Left hindlimb (tissue), 1 donor: ENCODE data around the gene SH3RF3.
"Not testable (repeated sequence)": the region's sequence is repeated elsewhere in the genome, so short reads cannot be mapped to it uniquely, and the experiment has no call there.

Experiments used
- DNase-seq: peaks from one replicate; pipeline ENCODE4 v3.0.0-alpha.2; 2018

The SH3RF3 gene

DNA sequence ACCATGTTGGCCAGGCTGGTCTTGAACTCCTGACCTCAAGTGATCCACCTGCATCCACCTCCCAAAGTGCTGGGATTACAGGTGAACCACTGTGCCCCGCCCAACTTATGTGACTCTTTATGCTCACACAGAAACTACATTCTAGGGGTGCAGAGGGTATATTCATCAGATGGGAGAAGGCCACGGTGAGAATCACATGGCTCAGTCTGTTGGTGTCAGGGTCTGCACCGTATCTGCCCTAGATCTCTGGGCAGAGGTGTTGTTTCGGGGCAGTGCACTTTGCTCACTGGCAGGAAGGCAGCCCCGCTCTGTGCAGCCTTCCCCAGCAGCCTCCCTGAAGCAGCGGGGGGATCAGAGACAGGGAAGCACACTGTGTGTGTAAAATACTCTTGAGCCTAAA lies 76.4 kb downstream of the SH3RF3 start:
- DNase-seq = no peak

DNA sequence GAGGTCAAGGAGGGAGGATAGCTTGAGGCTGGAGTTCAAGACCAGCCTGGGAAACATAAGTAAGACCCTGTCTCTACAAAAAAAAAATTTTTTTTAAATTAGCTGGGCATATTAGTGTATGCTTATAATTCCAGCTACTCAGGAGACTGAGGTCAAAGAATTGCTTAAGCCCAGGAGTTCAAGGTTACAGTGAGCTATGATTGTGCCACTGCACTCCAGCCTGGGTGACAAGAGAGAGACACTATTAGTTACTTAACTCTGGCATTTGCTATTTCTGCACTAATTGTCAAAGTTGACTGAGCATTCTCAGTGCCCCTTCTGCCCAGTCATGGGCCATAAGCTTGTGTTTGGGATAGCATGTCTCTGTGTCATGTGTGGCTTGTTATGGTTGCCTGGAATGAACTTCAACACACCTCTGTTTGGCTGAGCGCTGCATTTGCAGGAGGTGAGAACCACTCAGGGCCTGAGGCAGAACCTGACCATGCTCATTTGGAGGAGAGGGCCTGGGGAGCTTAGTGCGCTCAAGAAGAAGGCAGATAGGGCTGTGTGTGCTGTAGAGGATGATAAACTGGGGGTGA lies 77.7 kb downstream of the SH3RF3 start:
- DNase-seq = no peak

DNA sequence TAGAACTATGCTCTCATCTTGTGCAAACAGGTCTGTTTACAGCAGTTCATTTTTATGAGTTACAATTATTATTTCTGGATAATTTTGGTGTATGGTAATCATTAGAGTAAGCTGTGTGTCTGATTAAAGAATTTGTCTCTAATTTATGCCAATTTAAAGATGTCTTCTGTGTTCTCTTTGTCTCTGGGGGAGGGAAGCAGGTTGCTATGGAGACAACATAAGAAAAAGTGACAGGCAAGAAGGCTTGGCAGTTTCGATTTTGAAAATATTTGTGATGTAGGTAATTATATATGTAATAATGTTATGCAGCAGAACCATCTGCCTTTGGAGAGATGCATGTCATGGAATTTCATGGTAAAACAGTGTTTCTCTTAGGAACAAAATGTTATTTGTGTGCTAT lies 78.2 kb downstream of the SH3RF3 start:
- DNase-seq = no peak

DNA sequence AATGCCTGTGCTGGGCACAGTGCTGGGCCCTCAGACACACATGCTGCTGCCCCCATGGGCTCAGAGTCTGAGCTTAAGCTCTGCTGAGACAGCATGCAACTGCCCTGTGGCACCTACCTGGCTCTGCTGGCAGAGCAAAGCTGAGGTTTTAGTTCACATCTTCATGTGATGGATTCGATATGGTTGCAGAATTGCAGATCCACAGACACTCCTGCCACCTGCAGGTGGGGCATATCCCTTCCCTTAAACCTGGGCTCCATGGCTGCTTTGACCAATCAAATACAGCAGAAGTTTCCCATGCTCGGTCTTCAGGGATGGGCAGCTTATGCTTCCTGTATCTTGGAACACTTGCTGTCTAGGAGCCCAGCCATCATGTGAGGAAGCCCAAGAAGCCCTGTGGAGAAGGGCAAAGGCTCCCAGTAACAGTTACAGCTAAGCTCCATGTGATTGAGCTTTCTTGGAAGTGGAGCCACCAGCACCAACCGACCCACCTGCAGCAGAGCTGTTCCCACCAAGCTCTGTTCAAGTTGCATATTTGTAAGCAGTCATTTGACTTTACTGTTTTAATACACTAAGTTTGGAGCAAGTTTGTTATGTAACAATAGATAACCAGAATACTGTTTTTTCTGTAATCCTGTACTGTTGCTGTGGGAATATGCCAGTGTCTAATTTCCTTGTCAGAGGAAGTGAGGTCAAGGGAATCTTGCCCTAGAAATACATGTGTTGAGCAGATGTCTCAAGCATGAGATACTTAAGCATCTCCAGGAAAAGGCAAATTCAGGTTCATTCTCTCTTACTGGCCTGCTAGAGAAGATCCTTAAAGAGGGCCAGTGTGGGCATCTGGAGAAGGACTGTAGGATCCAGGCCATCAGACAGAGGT lies 79.3 kb downstream of the SH3RF3 start:
- no peak for DNase-seq

DNA sequence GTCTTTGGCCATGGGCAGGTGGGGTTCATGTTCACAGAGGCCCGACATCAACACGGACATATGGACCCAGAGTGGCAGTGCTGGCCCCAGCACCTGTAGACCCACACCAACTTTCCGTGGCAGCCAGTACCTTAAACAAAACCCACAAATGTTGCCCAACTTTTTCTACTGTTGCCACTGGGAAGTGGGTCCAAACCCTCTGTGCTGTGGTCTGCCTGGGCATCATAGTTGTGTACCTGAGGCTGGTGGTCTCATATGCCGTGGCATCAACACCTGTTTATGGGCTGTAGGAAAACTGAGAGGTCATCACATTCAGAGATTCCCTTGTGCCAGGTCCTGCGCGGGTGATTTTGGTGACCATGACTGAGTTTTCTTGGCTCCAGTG lies 79.9 kb downstream of the SH3RF3 start:
- DNase-seq = no peak

DNA sequence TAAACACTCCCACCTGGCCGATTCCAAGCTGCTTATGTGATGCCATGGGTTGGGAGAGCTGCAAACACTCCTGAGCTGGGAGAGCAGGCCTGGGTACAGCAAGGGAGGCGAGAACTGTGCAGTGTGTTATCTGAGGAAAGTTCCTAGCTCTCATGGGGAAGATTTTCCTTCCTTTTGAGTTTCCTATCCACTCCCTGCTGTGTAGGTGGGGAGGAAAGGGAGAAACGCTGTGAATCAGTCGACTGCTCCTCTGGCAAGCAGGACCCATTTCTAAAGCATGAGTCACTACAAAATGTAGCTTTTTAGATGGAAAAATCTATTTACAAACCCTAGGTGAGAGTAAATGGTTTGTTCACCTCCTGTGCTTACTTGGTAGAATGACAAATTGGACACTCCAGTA lies 80.4 kb downstream of the SH3RF3 start:
- DNase-seq = no peak

DNA sequence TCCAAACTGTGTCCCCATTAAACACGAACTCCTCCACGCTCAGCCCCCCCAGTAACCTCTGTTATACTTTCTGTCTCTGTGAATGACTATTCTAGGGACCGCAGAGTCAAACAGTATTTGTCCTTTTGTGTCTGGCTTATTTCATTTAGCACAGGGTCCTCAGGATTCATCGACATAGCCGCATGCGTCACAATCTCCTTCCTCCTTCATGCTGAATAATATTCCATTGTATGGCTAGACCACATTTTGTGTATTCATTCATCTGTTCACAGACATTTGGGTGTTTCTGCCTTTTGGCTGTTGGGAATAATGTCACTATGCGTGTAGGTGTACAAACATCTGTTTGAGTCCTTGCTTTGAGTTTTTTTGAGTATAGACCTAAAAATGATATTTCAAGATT lies 80.9 kb downstream of the SH3RF3 start:
- no peak for DNase-seq

DNA sequence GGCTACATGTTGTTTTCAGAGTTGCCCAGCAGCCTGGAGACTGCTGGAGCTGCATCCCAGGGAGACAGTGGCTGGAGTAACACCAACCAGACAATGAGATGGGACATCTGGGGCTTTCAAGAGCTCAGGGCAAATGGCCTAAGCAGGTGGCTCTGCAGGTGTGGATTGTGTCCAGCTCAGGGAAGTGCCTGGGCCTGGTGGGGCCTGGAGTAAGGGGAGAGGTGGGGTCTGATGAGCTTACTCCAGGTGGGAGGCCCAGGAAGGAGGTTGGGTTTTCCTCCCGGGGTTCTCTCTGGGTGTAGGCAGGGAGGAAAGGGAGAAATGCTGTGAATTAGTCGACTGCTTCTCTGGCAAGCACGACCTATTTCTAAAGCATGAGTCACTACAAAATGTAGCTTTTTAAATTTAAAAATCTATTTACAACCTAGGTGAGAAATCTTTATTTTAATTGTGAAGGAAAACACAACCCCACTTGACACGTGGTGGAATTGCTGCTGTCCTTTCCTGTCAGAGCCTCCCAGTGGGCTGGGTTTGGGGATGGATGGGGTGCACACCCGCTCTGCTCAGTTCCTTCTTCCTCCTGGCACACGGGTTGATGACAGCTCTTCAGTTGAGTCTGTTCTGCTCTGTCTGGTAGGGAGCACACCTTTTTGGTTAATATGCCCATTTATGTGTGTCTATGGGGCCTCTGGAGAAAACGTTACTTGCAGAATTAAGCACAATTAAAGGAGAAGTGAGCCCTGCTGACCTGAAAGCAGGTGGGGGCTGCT lies 81.6 kb downstream of the SH3RF3 start:
- no peak for DNase-seq

DNA sequence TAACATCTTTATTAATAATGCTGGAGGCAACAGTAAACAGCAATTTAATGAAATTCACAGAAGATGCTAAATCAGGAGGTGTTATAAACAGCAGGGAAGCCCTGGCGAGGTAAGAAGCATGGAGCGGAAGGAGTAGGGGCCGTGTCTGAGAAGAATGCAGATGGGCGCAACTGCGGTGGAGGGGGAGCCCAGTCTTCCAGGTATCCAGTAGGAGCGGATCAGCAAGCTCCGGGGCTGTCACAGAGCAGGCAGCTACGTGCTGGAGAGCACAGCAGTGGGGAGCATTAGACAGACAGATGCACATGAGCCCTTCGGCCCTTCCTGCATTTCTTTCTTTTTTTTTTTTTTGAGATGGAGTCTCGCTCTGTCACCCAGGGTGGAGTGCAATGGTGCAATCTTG lies 82.3 kb downstream of the SH3RF3 start:
- DNase-seq = no peak

DNA sequence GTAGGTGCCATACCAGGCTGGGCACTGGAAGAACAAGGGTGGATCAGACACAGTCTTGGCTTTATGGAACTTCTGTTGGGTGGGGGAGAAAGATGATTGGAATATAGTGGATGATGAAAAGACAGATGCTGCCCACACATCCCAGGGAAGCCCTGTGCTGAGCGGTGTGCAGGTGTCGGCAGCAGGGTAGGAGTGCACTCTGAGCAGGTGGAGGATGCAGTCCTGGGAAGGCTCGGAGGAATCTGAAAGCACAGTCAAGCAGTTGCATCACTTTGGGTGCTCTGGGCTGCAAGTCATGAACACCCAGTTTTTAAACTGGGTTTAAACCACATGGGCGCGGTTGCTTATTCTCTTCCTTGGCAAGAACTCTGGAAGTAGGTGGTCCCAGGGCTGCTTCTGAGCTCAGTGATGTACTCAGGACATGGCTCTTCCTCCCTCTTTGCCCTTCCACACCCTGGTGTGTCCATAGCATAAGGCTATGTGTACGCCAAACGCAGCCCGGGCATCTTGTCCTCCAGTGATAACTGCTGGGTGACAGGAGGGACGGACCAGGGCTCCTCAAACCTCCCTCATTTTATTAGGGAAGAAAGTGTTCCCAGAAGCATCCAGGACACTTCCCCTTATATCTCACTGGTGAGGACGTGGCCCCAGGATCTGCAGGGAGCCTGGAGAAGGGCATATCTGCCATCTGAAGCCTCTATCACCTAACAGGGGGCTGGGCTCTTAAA lies 84.0 kb downstream of the SH3RF3 start:
- no peak for DNase-seq

DNA sequence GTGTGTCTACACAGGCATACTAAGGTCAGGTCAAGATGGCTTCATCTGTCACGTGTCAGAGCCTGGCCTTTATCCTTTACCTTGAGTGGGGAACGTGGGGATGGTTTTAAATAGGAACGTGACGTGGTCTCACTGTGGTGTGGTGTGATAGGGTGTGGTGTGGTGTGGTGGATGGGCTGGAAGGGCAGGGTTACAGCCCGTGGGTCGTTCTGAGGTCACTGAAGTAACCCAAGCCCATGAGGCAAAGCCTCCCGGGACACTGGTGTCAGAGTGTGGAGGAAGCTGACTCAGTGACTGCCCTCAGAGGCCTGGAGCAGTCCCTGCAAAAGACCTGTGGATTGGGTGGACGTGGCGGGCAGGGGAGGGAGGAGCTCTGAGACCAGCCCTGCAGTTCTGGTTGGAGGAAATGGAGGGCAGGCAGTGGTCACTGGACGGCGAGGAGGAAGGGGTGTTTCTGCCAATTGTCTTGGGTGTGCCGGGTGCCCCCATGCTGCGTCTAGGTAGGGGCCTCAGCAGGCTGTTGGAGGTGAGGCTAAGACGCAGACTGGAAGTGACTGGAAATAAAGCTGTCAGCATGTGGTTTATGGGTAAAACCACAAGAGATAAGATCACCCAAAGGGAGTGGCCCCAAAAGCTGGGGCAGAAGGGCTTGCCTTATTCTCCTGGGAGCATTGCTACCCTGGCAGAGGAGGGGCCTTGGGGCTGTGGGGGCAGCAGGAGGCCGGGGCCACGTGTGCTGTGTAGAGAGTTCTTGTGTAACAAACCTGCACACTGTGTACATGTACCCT lies 84.8 kb downstream of the SH3RF3 start:
- DNase-seq = no peak

DNA sequence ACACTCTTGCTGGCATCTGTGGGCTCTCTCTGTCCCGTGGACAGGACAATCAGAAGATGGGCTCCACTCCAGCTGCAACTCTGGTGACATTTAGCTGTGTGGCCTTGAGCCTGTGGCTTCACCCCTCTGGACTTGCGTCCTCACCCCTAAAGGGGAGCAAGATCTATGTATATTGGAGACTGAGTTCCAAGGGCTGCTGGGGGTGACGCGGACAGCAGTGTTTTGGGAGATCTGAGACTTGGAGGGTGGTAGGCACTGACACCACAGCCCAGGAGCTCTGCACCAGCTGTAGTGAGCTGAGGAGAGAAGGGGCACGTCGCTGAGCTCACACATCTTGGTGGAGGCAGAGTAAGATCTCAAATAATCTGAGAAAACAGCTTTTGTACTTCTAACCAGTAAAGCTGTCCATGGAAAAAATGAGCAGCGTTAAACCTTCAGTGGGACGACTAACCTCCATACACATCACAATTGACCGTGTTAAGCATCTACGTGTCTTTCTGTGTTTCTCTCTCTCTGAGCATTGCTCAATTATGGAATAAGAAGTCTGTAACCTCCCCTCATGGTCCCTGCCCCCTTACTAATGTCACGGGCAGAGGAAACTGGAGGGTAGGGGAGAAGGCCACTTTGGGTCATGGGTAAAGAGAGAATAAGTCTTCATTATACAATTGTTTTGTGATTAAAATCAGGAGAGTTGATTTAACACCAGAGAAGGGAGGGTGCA lies 85.8 kb downstream of the SH3RF3 start:
- DNase-seq = no peak

DNA sequence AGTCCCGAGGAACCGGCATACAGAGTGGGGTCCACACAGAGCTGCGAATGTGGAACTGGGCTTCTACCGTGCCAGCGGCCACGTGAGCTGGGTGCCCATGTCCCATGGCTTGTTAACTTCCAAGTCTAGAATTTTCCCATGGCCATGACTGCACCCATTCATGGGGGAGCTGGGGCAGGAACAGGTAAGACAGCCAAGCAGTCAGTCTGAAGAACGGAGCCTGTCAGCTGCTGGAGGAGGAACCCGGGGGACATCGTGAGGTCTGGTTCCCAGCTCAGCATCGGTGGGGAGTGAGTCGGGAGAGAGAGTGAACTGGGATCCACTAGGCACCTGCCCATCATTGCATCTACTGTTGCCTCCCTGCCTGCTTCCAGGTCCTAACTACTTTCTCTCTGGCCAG lies 86.9 kb downstream of the SH3RF3 start:
- DNase-seq = no peak

DNA sequence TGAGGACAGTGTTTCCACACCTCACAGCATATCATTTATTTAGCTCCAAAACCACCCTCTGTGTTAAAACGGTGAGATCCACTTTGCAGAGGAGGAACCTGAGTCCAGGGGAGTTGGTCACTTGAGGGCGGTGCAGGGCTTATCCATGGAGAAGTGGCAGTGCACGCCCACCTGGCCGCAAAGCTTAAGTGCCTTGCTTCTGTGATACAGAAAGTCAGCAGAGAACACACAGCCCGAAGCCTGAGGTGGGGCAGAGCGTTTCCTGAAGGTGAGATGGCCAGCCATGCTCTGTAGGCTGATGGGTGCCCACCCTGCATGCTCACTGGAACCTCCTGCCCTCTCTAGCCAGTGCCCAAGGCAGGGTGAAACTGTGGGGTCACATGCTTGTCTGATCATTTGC lies 87.3 kb downstream of the SH3RF3 start:
- no peak for DNase-seq

DNA sequence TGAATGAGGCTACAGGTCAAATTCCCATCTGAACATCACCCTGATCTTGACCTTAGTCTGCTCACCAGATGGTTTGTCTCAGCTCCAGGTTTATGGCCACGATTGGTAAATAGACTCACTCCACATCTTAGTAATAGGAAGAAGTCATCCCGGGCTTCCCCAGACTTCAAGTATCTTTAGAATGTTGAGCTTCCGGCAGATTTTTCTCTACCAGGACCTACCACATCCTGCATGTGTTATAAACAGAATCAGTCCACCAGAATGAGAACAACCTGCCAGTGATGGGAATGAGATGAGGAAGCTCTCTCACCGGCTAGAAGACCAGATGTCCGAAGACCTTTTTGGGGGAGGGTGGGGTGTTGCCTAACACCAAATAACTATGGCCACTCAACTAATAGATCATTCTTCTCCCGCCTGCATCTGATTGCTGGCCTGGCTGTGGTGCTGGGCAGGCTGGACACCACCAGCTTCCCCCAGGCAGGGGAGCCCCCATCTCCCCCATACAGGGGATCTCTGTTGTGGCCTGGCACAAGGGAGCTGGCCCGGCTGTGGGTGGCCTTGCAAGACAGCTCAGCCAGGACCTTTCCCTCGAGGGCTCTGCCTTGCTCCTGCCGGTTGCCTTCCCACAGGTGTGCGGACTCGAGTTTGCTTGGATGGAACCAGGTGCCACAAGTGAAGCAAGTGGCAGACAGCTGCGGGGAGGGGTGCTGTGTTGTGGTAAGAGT lies 88.5 kb downstream of the SH3RF3 start:
- no peak for DNase-seq

DNA sequence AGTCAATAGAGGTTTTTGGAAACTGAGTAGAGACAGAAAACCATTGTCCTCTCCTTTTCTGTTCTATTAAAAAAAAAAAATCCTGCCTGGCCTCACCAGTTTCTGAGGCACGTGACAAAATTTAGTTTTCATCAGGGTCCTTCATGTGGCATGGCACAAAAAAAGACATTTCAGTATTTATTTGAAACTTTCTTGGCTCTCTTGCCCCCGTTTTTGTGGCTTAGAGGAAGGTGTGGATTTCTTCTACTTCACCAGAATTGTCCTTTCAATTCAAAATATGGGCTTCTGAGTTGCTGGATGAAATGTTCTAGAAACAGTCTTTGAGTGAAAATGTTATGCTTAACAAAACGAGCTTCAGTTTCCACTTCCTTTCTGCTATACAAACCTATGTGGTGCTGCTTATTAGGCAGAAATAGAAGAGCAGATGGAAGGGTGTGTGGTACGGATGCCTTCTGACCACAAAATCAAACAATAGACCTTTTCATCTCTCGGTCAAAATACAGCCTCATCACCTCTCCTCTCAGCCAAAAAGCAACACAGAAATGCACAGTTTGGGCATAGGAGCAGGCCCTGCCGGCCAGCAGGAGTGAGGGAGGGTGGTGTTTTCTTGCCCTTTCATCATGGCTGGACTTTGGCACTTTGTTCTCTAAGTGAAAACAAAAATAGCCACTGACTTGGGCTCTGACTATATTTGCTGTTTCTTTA lies 89.2 kb downstream of the SH3RF3 start:
- DNase-seq = no peak

DNA sequence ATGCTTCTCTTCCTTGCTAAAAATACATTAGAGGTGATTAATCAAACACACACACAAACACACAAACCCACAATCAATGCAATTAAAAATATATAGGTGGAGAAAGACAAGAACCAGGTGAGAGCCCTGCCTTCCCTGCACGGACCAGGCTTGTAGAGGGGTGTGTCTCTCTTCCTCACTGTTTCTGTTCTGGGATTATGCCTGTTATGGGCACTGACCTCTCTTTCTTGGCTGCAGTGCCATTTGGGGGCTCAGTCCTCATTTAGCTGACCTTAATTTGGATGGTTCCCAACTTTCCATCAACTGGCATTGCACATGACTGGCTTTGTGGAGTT lies 89.8 kb downstream of the SH3RF3 start:
- DNase-seq = no peak

DNA sequence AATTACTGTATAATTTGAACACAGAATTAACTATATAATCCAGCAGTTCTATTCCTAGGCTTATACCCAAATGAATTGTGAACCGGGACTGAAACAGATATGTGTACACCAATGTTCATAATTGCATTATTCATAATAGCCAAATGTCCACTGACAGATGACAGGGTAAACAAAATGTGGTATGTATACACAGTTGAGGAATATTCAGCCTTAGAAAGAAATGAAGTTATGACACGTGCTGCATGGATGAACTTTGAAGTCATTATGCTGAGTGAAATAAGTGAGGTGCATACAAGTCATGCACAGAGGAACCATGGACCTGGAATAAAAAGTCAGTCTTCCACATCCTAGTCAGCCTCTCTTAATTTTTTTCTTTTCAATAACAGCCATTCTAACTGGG lies 91.9 kb downstream of the SH3RF3 start:
- no peak for DNase-seq

DNA sequence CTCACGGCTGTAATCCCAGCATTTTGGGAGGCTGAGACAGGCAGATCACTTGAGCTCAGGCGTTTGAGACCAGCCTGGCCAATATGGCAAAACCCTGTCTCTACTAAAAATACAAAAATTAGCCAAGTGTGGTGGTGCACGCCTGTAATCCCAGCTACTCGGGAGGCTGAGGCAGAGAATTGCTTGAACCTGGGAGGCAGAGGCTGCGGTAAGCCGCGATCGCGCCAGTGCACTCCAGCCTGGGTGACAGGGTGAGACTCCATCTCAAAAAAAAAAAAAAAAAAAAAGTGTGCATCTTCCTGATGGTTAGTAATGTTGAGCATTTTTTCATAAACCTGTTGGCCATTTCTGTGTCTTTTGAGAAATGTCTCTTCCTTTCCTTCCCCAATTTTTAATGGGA lies 92.3 kb downstream of the SH3RF3 start:
- not testable (repeated sequence) for DNase-seq

DNA sequence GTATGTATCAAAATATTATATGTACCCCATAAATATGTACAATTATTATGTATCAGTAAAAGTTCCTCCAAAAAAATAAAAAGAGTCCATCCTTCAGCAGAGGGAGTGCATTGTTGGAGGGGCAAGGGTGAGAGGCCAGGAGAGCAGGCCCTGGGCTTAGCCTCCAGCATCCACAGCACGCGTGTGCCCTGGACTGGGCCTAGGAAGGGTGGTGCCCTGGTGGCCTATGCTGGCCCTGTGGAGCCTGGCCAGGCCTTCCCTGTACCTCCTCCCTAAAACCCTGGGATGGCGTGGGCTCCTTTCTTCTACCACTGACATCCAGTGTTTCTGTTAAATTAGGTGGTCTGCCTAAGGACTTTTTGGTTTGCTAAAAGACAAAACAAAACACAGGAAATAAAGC lies 93.4 kb downstream of the SH3RF3 start:
- no peak for DNase-seq
